A549 treated with dexamethasone at 1 μM for 4 hours (cell line): ENCODE results near the gene CCDC106. TPM values are rescaled to one million over a fixed set of nuclear protein-coding genes. Genes with fewer than 3 reads are reported as not detected.

Experiments
- total RNA-seq: library from RNA; stranded (reverse); fragments of 200-300 nt; extraction: Qiagen RNA extraction; gene quantifications from 5 replicates; pipeline ENCODE4 v1.2.3, GENCODE V29; 2022

CCDC106 gene
- total RNA-seq: 12.0 to 20.4 TPM (median 19.0 TPM) in 5 replicates

DNA sequence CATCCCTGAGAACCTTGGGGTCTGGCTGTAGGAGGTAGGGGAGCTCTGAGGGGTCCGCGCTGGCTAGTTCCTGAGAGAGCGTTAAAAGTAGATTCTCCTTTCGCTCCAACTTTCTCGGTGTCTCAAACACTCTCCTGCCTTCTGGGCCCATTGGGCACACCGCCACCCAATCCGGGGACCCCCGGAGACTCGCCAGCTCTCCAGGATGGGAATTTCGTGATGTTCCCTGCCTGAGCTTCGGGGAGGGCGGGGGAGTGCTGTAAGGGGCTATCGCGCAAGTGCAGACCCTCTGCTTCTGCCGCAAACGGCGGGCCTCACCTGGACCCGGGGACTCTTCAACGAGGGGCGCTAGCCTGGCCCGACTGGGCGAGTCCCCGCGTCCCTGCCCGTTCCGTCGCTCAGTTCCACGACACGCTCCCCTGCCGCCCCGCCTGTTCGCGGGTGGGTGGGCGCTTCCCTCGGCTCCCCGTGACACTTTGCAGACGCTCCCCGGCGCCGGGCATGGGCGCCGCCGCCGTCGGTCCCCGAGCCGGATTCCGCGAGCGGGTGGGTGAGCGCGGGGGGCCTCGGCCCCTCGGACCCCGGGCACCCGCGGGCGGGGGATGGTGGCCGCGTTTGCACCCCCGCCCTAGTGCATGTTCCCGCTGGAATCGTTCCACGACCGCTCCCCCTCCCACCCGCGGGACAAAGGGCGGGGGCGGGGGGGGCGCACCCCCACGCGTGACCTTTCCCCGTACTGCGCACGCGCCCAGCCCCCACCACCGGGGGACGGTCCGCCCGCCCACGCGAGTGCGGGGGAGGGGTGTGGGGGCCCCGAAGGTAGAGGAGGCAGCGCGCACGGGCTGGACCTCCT, at the start of gene CCDC106:
TSS of gene CCDC106 (plus strand) at position 481 of the 853 bp plus-strand sequence. CDS start 835 bp downstream, outside the sequence.

GRCh38 chr19:55599468-55599841, 48.6 kb upstream of the CCDC106 start, which contains the start of gene FIZ1:
TSS of gene FIZ1 (minus strand) at chr19:55599517. CDS start at chr19:55597865, 1,652 bp downstream.

GRCh38 chr19:55599842-55600661, 48.0 kb upstream of the CCDC106 start, which contains the start of gene ZNF524:
TSS of gene ZNF524 (plus strand) at chr19:55600288. CDS start at chr19:55602113, 1,825 bp downstream.

DNA sequence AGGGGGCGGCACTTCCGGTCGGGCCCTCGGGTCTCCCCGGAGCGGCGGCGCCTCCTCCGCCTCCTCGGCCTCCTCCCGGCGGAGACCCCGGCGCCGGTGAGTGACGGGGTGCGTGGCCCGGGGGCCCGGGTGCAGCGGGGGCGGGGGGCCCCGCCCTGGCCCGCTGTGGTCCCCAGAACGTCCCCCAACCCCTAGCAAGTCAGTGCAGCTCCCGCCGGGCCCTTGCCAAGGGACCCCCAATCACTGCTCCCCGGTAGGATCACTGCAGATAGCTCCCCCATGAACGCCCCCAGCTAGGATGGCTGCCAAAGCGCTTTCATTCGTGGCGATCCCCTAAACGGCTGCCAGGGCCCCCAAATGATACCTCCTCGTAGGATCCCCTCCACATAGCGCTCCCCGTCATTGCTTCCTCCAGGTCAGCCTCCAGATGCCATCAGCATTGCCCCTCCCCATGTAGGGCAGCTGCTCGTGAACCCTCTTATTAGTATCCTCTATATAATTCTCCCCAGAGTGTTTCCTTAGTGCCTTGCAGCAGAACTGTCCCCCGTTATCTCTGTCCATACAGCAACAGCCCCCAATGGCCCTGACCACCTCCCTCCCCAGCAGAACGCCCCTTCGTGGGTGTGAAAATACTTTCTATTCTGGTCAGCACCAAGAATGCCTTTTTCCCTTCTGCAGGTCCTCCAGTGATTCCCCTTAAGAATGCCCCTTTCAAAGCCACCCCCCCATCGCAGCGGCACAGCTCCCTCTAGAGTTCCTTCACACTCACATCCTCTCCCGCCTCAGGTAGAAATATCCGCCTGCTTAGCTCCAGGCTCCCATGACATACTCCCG, 42.2 kb upstream of the CCDC106 start, which contains the start of gene ZNF865:
TSS of gene ZNF865 (plus strand) at position 11 of the 834 bp plus-strand sequence. CDS start 7,972 bp downstream, outside the sequence.

DNA sequence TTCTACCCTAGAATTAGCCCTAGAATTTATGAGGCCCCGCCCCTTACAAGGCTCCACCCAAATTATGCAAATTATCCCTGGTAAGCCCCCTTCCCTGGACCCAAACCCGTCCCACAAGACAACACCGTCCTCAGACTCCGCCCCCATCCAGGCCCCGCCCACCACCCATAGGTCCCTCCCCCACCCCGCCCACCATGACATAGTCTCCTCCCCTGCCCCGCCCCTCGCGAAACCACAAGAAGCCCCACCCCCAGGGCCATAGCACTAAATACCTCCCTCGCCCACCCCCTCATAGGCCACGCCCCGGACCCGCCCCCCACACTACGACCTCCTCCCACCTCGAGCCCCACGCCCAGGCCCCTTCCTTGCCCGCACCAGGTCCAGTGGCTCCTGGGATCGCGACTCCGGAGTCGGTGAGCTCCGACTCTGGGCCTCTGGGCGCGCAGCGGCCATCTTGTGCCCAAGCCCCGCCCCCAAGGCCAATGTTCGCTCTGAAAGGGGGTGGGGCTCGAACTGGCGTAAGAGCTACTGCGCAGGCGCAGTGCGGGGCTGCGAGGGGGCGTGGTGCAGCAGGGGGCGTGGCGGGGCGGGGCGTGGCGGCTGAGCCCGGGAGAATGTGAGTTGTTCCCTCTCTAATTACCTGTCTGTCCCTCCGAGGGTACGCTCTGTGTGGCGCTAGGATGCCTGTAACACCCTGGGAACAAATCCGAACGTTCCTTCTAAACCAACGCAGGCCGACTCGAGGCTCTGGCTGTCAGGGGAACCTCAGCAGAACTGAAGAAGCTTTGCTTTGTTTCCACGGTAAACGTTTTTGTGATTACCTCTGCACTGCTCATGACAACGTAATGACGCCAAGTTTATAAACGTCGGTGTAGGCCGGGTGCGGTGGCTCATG, 23.7 kb upstream of the CCDC106 start, which contains the start of gene ZNF784:
TSS of gene ZNF784 (minus strand) at position 458 of the 895 bp plus-strand sequence. CDS start at position 453, 5 bp downstream.

DNA sequence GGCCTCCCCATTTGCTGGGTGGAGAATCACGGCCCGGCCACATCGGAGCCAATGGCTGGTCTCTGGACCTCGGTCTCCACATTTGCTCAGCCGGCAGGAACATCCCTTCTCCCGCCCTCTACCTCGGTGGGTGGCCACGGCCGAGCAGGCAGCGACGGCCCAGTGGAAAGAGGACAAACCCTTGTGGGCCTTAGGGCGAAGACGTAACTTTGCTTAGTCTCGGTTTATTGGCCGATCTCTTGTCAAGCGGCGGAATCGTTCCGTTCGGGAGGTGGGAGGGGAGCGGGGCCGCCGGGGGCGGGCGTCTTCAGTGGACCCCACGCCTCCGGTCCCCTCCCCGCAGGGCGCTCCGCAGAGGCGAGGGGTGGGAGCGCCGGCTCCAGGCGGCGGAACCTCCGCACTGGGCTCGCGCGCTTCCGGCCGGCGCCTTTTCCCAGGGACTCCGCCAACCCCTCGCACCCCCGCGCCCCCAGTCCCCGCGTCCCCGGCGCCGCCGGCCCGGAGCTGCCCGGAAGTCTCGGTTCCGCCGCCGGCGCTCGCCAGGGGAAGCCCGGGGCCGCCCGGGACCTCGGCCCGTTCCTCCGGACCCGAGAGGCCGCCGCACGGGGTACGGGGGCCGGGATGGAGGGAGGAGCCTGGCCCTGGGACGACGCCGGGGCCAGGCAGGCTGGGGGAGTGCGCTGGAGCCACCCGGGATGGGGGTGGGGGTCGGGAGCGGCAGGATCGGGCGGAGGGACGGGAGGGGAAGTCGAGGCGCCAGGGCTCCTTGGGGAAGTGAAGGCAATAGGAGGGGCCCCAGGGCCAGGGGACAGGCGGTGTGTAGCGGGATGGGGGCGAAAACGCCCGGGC, 7.2 kb upstream of the CCDC106 start, which contains the start of gene ZNF580:
TSS of gene ZNF580 (plus strand) at position 426 of the 849 bp plus-strand sequence. CDS start 1,507 bp downstream, outside the sequence.

GRCh38 chr19:55643003-55643886, 4.8 kb upstream of the CCDC106 start, which contains the start of gene ZNF581:
TSS of gene ZNF581 (plus strand) at chr19:55643649. CDS start at chr19:55644572, 923 bp downstream.

GRCh38 chr19:55654868-55655647, 7.0 kb downstream of the CCDC106 start, which contains the start of gene U2AF2:
TSS of gene U2AF2 (plus strand) at chr19:55655035. CDS start at chr19:55655105, 70 bp downstream.

GRCh38 chr19:55674841-55675660, 27.0 kb downstream of the CCDC106 start, which contains the start of gene EPN1:
TSS of gene EPN1 (plus strand) at chr19:55675226. CDS start at chr19:55678628, 3,402 bp downstream.

Other genes with a start within 250 kb of the CCDC106 start
- 251 to 469 TPM (median 409 TPM) in 5 replicates for gene UBE2S, start 240.4 kb upstream of the CCDC106 start, total RNA-seq
- 0.02 TPM in 2 of 5 replicates, not detected in the others for gene SHISA7, start 204.9 kb upstream of the CCDC106 start, total RNA-seq
- 48.5 to 57.4 TPM (median 51.3 TPM) in 5 replicates for gene ISOC2, start 186.6 kb upstream of the CCDC106 start, total RNA-seq
- gene C19orf85, start 183.5 kb upstream of the CCDC106 start, total RNA-seq: 0.10 TPM in 1 of 5 replicates, not detected in the others
- gene ZNF628, start 171.6 kb upstream of the CCDC106 start, total RNA-seq: 4.2 to 7.9 TPM (median 7.2 TPM) in 5 replicates
- gene NAT14, start 163.0 kb upstream of the CCDC106 start, total RNA-seq: 39.2 to 42.7 TPM (median 40.7 TPM) in 5 replicates
- 0.28 to 0.84 TPM (median 0.58 TPM) in 5 replicates for gene SSC5D, start 159.8 kb upstream of the CCDC106 start, total RNA-seq
- gene SBK2, start 111.1 kb upstream of the CCDC106 start, total RNA-seq: 1.3 to 2.6 TPM (median 1.8 TPM) in 5 replicates
- 1.3 to 2.6 TPM (median 2.1 TPM) in 5 replicates for gene SBK3, start 102.7 kb upstream of the CCDC106 start, total RNA-seq
- gene ZNF579, start 67.4 kb upstream of the CCDC106 start, total RNA-seq: 21.6 to 43.3 TPM (median 36.5 TPM) in 5 replicates
- gene FIZ1, start 48.7 kb upstream of the CCDC106 start, total RNA-seq: 17.4 to 26.1 TPM (median 24.0 TPM) in 5 replicates
- gene ZNF524, start 47.9 kb upstream of the CCDC106 start, total RNA-seq: 12.1 to 17.2 TPM (median 16.1 TPM) in 5 replicates
- gene ZNF865, start 42.6 kb upstream of the CCDC106 start, total RNA-seq: 6.8 to 13.4 TPM (median 11.9 TPM) in 5 replicates
- gene ZNF784, start 23.6 kb upstream of the CCDC106 start, total RNA-seq: 4.7 to 6.7 TPM (median 5.4 TPM) in 5 replicates
- gene ZNF580, start 7.2 kb upstream of the CCDC106 start, total RNA-seq: 26.5 to 51.9 TPM (median 48.8 TPM) in 5 replicates
- 37.3 to 44.0 TPM (median 42.8 TPM) in 5 replicates for gene ZNF581, start 4.6 kb upstream of the CCDC106 start, total RNA-seq
- gene U2AF2, start 6.8 kb downstream of the CCDC106 start, total RNA-seq: 234 to 285 TPM (median 273 TPM) in 5 replicates
- 121 to 214 TPM (median 210 TPM) in 5 replicates for gene EPN1, start 27.0 kb downstream of the CCDC106 start, total RNA-seq
- not detected in 5 replicates for gene NLRP9, start 90.2 kb downstream of the CCDC106 start, total RNA-seq
- 0.61 to 1.2 TPM (median 0.88 TPM) in 5 replicates for gene RFPL4A, start 110.9 kb downstream of the CCDC106 start, total RNA-seq
- 0.12 to 0.13 TPM in 2 of 5 replicates, not detected in the others for gene RFPL4AL1, start 120.9 kb downstream of the CCDC106 start, total RNA-seq
- gene NLRP11, start 183.8 kb downstream of the CCDC106 start, total RNA-seq: 0.04 TPM in 1 of 5 replicates, not detected in the others
- not detected in 5 replicates for gene NLRP4, start 188.3 kb downstream of the CCDC106 start, total RNA-seq